Fibroblast of the aortic adventitia (primary cell): ENCODE results near the gene TMCO4. TPM values are rescaled to one million over a fixed set of nuclear protein-coding genes. Genes with fewer than 3 reads are reported as not detected.

ENCODE experiments used
- DNase-seq: peaks from one replicate; pipeline ENCODE4 v3.0.0-alpha.2; 2010; ENCODE audit warnings: low read depth
- H3K4me3 ChIP-seq: 2 replicates; pipeline ENCODE4 v1.5.1; 2011; ENCODE audit warnings: low read depth, mild to moderate bottlenecking, control low read depth, low read length, moderate library complexity
- total RNA-seq: library from RNA; depleted of rRNA; stranded (reverse); fragments of >200 nt; gene quantifications from 2 replicates; pipeline ENCODE4 v1.2.3, GENCODE V29; 2012; ENCODE audit warnings: low replicate concordance
- TF ChIP-seq, protein P1 (sequence below): IDR thresholded peaks from 2 replicates; pipeline ENCODE4 v1.5.1; 2011; ENCODE audit warnings: mild to moderate bottlenecking, low read length, control low read depth, inconsistent platforms; ENCODE audit not compliant: insufficient read depth

TMCO4 gene
- total RNA-seq, 1 donor, result 30.9 TPM

DNA sequence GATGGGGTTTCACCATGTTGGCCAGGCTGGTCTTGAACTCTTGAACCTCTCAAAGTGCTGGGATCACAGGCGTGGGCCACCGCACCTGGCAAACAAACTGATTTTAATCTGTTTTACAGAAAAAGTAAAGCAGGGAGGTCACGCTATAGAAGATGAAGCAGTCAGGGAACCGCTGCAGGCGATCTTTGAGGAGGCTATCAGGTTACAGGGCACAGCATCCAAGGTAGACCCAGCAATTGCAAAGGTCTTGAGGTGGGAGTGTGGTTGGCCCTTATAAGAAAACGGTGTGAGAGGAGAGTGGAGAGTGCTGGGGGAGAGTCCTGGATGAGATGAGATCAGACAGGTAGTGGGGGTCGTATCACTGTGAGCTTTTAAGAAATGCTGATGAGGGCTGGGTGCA lies 2.6 kb upstream of the TMCO4 start:
- no peak overlapping the region for H3K4me3 ChIP-seq
- no peak for DNase-seq
- TF ChIP-seq, protein P1, sequence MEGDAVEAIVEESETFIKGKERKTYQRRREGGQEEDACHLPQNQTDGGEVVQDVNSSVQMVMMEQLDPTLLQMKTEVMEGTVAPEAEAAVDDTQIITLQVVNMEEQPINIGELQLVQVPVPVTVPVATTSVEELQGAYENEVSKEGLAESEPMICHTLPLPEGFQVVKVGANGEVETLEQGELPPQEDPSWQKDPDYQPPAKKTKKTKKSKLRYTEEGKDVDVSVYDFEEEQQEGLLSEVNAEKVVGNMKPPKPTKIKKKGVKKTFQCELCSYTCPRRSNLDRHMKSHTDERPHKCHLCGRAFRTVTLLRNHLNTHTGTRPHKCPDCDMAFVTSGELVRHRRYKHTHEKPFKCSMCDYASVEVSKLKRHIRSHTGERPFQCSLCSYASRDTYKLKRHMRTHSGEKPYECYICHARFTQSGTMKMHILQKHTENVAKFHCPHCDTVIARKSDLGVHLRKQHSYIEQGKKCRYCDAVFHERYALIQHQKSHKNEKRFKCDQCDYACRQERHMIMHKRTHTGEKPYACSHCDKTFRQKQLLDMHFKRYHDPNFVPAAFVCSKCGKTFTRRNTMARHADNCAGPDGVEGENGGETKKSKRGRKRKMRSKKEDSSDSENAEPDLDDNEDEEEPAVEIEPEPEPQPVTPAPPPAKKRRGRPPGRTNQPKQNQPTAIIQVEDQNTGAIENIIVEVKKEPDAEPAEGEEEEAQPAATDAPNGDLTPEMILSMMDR, result no peak

DNA sequence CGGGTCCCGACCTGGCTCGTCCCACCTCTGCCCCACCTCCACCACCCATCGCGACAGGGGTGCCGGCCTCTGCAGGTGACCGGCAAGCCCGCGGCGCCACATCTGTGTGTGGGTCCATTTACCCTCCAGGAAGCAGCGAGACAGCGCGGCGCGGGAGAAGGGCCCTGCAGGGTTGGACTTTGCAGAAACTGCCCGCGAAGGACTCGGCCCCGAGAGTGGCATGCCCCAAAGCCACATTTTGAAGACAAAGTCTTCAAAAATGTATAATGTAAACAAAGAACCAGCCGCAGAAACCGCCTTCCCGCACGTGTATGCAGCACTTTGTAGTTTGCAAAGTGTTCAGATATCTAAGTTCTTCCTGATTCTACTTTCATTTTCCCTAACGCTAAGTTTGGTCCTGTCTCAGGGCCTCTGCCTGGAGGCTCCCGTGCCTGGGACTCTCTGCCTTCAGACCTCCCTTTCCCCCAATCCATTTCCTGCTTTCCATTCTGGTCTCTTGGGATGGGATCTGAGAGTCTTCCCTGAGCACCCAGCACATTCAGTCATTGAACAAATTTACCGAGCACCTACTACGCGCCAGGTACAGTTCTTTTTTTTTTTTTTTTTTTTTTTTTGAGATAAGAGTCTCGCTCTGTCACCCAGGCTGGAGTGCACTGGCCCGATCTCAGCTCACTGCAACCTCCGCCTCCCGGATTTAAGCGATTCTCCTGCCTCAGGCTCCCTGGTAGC lies 524 bp upstream of the TMCO4 start:
- TF ChIP-seq, protein P1, result no peak
- peak; percentile 79 for DNase-seq
- peak overlapping the region; percentile 67 for H3K4me3 ChIP-seq

DNA sequence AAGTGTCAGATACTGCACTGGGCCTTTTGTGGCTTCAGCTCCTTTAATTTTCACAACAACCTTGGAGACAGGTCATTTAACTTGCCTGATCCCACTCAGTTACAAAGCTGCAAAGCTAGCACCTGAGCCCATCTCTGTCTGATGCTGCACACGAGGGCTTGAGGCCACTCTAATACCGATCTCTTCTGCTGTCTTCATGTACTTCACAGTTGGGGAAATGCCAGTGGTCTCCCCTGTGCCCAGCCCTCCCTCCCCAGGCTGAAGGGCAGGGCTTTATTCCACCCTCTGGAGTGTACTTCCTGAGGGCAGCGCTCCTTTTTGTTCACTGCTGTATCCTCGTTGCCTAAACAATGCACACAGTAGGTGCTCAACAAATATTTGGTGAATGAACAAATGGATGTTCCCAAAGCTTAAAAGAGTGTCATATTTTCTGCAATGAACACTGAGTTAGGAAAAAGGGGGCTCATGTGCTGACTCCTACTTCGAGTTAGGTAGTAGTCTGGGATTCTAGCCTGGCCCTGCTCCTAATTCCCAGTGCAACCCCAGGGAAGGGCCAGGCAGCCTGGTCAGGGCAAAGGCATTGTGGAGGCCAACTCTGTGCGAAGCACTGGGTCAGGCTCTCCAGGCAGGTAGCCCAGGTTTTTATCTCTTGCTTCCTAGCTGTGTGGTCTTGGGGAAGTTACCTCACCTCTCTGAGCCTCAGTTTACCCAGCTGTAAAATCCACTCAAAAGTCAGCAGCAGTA lies 1.1 kb downstream of the TMCO4 start:
- peak overlapping the region; percentile 67 for H3K4me3 ChIP-seq
- DNase-seq, result no peak
- TF ChIP-seq, protein P1, result no peak

DNA sequence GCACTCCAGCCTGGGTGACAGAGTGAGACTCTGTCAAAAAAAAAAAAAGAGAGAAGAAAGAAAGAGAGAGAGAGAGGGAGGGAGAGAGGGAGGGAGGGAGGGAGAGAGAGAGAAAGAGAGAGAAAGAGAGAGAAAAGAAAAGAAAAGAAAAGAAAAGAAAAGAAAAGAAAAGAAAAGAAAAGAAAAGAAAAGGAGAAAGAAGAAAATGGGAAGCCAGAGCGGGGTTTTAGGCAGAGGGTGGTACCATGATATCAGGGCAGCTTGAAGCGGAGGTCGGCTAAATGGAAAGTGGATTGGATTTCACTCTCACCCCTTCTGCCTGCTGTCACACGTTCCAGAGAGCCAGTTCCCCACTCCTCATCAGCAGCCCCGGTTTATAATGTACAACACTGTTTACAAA lies 1.9 kb downstream of the TMCO4 start:
- no peak overlapping the region for H3K4me3 ChIP-seq
- DNase-seq, result no peak
- TF ChIP-seq, protein P1, result no peak

DNA sequence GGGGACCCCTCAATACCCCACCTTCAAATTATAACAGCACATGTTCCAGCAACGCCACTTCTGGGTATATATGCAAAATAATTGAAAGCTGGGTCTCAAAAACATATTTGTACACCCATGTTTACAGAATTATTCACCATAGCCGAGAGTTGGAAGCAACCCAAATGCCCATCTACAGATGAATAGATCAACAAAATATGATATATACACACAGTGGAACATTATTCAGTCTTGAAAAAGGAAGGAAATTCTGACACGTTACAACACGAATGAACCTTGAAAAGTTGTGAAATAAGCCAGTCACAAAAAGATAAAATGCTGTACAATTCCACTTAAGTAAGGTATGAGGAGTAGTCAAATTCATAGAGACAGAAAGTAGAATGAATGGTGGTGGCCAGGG lies 5.1 kb downstream of the TMCO4 start:
- TF ChIP-seq, protein P1, result no peak
- no peak for DNase-seq
- no peak overlapping the region for H3K4me3 ChIP-seq

DNA sequence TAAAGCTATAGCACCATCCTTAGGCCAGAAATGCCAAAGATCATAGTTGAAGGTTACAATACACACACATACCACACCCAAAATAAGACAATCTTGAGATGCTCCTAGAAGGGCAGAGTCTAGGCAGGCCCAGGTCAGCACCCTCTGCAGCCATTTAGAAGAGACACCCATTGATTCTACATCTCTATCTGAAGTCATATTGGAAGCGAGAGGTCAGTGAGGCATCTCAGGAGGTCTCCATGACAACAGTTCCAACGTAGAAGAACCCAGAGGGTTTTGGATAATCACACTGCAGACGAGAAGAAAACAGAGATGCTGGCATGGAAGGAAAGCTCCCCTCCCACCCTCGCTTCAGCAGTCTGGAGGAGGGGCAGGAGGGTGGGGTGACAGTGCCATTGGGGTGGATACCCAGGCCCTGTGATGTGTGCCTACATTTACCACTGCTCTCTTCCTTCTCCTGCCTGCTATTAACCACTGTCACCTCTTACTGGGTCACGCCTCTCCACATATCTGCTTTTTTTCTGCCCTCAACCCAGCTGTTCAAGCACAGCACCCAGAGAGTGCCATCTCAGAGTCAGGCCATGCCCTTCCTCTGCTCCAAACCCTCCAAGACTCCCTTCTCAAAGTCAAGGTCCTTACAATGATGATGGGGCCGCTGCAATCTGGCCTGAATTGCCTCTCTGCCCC lies 6.2 kb downstream of the TMCO4 start:
- DNase-seq, result no peak
- no peak overlapping the region for H3K4me3 ChIP-seq
- TF ChIP-seq, protein P1, result no peak
